ENCODE measurements around the gene KRT17.

GRCh38 chr17:41650794-41651624 lies 26.6 kb upstream of the KRT17 start:
- no peak for TF ChIP-seq TAF1 (IDR thresholded peaks at IDR 0.05; ENCODE audit: borderline replicate concordance, low read depth, low read length)
- TF ChIP-seq, protein P1, sequence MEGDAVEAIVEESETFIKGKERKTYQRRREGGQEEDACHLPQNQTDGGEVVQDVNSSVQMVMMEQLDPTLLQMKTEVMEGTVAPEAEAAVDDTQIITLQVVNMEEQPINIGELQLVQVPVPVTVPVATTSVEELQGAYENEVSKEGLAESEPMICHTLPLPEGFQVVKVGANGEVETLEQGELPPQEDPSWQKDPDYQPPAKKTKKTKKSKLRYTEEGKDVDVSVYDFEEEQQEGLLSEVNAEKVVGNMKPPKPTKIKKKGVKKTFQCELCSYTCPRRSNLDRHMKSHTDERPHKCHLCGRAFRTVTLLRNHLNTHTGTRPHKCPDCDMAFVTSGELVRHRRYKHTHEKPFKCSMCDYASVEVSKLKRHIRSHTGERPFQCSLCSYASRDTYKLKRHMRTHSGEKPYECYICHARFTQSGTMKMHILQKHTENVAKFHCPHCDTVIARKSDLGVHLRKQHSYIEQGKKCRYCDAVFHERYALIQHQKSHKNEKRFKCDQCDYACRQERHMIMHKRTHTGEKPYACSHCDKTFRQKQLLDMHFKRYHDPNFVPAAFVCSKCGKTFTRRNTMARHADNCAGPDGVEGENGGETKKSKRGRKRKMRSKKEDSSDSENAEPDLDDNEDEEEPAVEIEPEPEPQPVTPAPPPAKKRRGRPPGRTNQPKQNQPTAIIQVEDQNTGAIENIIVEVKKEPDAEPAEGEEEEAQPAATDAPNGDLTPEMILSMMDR (IDR thresholded peaks at IDR 0.05 in 2 of 3, conservative IDR thresholded peaks at IDR 0.05 in 1 of 3; ENCODE audit: control insufficient read depth in 2 of 3, extremely low read depth in 1 of 3, insufficient read depth in 1 of 3, low read depth in 3 of 3, low read length in 3 of 3), result no peak
